ENCODE measurements around the gene CADM2. TPM values are rescaled to one million over a fixed set of nuclear protein-coding genes. Genes with fewer than 3 reads are reported as not detected.
A peak's percentile ranks its signal among the peaks of the same experiment; 100 is the strongest.

CADM2 gene
- total and polyA plus RNA-seq, 8 donors, result 0.28 to 4.6 (median 0.42) TPM

- Histone ChIP-seq H3K27ac (no peak overlapping the region), H3K4me3 (no peak overlapping the region), H3K4me1 (no peaks in the 10 kb centered on the region), H3K27me3 (no peaks in the 10 kb centered on the region), H3K36me3 (no peaks in the 10 kb centered on the region), H3K9me3 (no peaks in the 10 kb centered on the region)
- TF ChIP-seq CTCF (IDR thresholded peaks at IDR 0.05), result no peak
- ATAC-seq (no peak), DNase-seq (no peak), FAIRE-seq (no peak)
- intact Hi-C loops (cut with DNase I), result no loop called here
These were observed 338.5 kb downstream of the CADM2 start for GRCh38 chr3:85297291-85297690.

GRCh38 chr3:85298032-85298431 is 339.2 kb downstream of the CADM2 start:
- TF ChIP-seq CTCF (IDR thresholded peaks at IDR 0.05), result no peak
- WGBS, 2 donors, result 39 to 41% methylated on average over 1 of the region's 1 CpG
- no peaks in the 10 kb centered on the region for H3K4me1 ChIP-seq

GRCh38 chr3:85303156-85303555 is 344.4 kb downstream of the CADM2 start:
- Histone ChIP-seq H3K27me3 (no peaks in the 10 kb centered on the region), H3K4me3 (no peak overlapping the region), H3K4me1 (no peaks in the 10 kb centered on the region), H3K27ac (no peak overlapping the region), H3K36me3 (no peaks in the 10 kb centered on the region), H3K9me3 (no peaks in the 10 kb centered on the region)
- FAIRE-seq, result no peak
- no peak for ATAC-seq
- DNase-seq, result no peak
- 73 to 78% methylated on average over 4 of the region's 4 CpGs for WGBS, 2 donors
- intact Hi-C loops (cut with DNase I), result no loop called here
- no peak for TF ChIP-seq CTCF (IDR thresholded peaks at IDR 0.05)

More at GRCh38 chr3:85298032-85298431, 339.2 kb downstream of the CADM2 start:
- FAIRE-seq (no peak), ATAC-seq (no peak), DNase-seq (no peak)
- no peaks in the 10 kb centered on the region for H3K36me3 ChIP-seq
- no peaks in the 10 kb centered on the region for H3K27me3 ChIP-seq
- intact Hi-C loops (cut with DNase I), result no loop called here
- no peak overlapping the region for H3K4me3 ChIP-seq
- no peak overlapping the region for H3K27ac ChIP-seq
- no peaks in the 10 kb centered on the region for H3K9me3 ChIP-seq

GRCh38 chr3:85304360-85304964 is 345.7 kb downstream of the CADM2 start:
- 12 to 22% methylated on average over 3 of the region's 3 CpGs for WGBS, 2 donors
- FAIRE-seq (no peak), ATAC-seq (no peak), DNase-seq (no peak)
- intact Hi-C loops (cut with DNase I), result no loop called here
- Histone ChIP-seq H3K9me3 (no peaks in the 10 kb centered on the region), H3K4me3 (no peak overlapping the region), H3K27ac (no peak overlapping the region), H3K36me3 (no peaks in the 10 kb centered on the region), H3K4me1 (no peaks in the 10 kb centered on the region), H3K27me3 (no peaks in the 10 kb centered on the region)
- peak in 1 of 4 donors; percentile 24 for TF ChIP-seq CTCF (IDR thresholded peaks at IDR 0.05)

GRCh38 chr3:85312331-85312730 is 353.5 kb downstream of the CADM2 start:
- no peaks in the 10 kb centered on the region for H3K9me3 ChIP-seq
- no peaks in the 10 kb centered on the region for H3K27me3 ChIP-seq
- H3K4me1 ChIP-seq, result no peaks in the 10 kb centered on the region
- no peak for FAIRE-seq
- TF ChIP-seq CTCF (IDR thresholded peaks at IDR 0.05), result no peak
- H3K4me3 ChIP-seq, result no peak overlapping the region
- DNase-seq, result no peak
- WGBS, 2 donors, result 74 to 85% methylated on average over 3 of the region's 3 CpGs
- H3K36me3 ChIP-seq, result no peaks in the 10 kb centered on the region
- no peak for ATAC-seq
- intact Hi-C loops (cut with DNase I), result no loop called here
- no peak overlapping the region for H3K27ac ChIP-seq

Measured in pancreas (tissue), 10 donors.